Subcutaneous adipose tissue (tissue), 4 donors: ENCODE data around the gene GLRX2. TPM values are rescaled to one million over a fixed set of nuclear protein-coding genes. Genes with fewer than 3 reads are reported as not detected.

ENCODE experiments used
- total RNA-seq, 4 donors: library from RNA; depleted of rRNA; stranded (reverse); fragments of >200 nt; gene quantifications; one replicate each; pipeline ENCODE4 v1.1.0, GENCODE V29; 2016
- TF ChIP-seq, protein P1 (sequence below): fragments of 450-650 bp; IDR thresholded peaks from one replicate; pipeline ENCODE4 v1.5.1; 2016; ENCODE audit warnings: low read depth, mild to moderate bottlenecking, control low read depth, antibody characterized with exemption, moderate library complexity

The GLRX2 gene
- total RNA-seq, 4 donors from 2014 or later: 7.7 to 20.2 (median 8.5) TPM

DNA sequence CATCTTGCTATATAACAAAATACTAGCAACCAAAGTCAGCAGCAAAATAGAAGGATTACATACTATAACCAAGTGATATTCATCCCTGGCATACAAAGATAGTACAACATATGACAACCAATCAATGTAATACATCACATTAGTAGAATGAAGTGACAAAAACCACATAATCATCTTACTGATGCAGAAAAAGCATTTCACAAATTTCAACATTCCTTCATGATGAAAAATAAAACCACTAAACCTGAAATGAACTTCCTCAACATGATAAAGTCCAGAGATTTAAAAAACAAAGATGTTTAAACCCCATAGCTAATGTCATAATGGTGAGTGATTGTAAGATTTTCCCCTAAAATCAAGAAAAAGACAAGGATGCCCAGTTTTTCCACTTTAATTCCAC, 27.2 kb downstream of the GLRX2 start:
- TF ChIP-seq, protein P1, sequence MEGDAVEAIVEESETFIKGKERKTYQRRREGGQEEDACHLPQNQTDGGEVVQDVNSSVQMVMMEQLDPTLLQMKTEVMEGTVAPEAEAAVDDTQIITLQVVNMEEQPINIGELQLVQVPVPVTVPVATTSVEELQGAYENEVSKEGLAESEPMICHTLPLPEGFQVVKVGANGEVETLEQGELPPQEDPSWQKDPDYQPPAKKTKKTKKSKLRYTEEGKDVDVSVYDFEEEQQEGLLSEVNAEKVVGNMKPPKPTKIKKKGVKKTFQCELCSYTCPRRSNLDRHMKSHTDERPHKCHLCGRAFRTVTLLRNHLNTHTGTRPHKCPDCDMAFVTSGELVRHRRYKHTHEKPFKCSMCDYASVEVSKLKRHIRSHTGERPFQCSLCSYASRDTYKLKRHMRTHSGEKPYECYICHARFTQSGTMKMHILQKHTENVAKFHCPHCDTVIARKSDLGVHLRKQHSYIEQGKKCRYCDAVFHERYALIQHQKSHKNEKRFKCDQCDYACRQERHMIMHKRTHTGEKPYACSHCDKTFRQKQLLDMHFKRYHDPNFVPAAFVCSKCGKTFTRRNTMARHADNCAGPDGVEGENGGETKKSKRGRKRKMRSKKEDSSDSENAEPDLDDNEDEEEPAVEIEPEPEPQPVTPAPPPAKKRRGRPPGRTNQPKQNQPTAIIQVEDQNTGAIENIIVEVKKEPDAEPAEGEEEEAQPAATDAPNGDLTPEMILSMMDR: no peak

DNA sequence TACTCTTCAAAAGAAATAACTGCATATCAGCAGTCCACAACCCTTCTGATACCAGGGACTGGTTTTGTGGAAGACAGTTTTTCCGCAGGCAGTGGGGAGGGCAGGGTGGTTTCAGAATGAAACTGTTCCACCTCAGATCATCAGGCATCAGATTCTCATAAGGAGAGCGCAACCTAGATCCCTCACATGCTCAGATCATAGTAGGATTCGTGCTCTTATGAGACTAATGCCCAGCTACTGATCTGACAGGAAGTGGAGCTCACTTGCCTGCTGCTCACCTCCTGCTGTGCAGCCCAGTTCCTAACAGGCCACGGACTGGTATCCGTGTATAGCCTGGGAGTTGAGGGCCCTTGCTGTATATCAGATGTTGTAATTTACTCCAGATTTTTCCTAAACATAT, 34.3 kb downstream of the GLRX2 start:
- TF ChIP-seq, protein P1: no peak

DNA sequence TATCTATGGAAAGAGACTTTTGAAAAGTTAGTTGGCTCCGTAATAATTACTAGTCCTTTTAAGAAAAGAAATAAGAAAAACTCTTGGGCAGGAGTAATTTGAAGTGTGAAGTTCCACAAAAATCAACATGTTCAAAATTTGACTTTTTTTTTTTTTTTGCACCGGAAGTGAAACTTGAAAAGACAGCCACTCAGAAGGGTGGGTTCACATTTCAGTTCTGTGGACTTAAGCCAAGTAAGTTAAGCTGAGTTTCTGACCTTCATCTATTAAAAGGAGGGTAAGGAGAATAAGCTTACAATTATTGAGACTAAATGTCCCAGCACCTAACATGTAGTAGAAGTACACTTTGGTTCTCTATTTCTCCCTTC, 34.8 kb downstream of the GLRX2 start:
- TF ChIP-seq, protein P1: no peak

DNA sequence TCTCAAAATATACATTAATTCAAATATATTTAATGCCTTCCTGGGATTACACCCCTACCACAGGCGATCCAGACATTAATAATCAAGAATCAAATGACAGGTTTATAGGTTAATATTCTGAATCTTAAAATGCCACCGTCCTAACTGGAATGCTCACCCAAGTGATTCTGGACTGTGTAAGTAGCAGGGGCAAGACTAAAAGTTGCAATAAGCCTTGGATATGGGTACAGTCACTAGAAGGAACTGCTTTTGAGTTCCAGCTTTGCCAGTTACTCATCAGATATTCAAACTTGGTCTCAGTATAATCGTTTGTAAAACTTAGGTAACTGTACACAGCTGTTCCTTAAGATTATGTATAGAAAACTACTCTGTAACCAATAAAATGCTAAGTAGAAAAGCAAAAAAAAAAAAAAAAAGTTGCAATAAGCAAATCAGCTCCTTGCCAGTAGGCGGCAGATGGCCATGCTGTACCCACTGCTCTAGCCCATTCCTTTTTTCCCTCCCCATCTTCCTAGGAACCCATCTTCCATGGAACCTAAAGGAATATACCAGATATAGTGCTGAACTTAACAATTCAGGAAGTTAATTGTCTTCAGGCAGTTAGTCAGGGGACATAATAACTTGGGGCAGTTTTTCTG, 35.3 kb downstream of the GLRX2 start:
- TF ChIP-seq, protein P1: no peak

DNA sequence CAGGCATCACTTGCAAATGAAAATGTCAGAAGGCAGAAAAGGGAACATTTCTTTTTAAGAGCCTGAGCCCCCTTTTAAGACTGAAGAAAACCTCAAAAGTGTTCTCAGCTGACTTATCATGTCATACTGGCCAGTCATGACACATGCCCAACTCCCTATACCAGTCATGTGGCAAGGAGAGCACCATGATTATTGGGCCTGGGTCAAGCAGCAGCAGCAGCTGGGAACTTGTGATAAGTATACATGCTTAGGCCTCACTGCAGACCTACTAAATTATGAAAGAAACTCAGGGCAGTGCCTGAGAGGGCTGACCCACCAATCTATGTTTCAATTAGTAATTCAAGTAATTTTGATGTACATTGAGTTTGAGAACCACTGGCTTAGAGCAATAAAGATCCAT, 37.2 kb downstream of the GLRX2 start:
- TF ChIP-seq, protein P1: no peak

DNA sequence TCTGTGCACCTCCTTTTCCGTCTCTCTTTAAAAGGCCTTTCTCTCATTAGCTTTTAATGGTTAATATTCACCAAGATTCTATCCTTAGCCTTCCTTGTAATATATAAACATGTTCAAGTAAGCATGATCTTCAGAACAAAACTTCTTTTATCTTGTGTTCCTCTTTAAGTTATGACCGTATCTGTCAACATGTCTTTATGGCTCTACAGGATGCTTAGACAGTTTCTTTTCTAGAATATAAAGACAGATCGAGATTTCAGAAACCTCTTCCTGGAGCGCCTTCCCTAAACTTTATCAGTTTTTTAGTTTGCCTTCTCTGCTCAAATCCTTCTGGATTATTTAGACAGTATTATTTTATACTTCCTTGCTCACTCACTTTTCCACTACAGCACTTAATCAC, 38.6 kb downstream of the GLRX2 start:
- TF ChIP-seq, protein P1: no peak

DNA sequence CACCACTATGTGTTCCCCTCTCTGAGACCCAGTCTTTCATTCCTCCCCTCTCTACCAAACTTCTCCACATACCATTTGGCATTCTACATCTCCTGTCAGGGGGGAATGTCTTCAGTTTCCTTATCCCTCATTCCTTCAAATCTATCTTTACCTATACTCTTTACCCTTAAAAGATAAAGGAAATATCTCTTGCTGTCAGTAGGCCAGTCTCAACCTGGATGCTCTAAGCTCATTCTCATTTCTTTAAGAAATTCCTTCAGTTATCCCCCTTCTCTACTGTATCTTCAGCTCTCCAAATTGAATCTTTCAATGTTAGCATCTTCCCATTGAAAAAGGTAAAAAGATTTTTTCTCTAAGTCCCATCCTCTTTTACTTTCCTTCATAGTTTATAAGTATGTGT, 39.3 kb downstream of the GLRX2 start:
- TF ChIP-seq, protein P1: no peak
